ENCODE measurements around the gene MYRF.
A peak's percentile ranks its signal among the peaks of the same experiment; 100 is the strongest.

- TF ChIP-seq, protein P1, sequence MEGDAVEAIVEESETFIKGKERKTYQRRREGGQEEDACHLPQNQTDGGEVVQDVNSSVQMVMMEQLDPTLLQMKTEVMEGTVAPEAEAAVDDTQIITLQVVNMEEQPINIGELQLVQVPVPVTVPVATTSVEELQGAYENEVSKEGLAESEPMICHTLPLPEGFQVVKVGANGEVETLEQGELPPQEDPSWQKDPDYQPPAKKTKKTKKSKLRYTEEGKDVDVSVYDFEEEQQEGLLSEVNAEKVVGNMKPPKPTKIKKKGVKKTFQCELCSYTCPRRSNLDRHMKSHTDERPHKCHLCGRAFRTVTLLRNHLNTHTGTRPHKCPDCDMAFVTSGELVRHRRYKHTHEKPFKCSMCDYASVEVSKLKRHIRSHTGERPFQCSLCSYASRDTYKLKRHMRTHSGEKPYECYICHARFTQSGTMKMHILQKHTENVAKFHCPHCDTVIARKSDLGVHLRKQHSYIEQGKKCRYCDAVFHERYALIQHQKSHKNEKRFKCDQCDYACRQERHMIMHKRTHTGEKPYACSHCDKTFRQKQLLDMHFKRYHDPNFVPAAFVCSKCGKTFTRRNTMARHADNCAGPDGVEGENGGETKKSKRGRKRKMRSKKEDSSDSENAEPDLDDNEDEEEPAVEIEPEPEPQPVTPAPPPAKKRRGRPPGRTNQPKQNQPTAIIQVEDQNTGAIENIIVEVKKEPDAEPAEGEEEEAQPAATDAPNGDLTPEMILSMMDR (conservative IDR thresholded peaks at IDR 0.05): 0 out of 2 replicates have a peak, but pooled peaks have one; percentile 9
- TF ChIP-seq EZH2 (IDR thresholded peaks at IDR 0.05; ENCODE audit: low read depth): no peak
Measured at GRCh38 chr11:61752925-61753521, 587 bp downstream of the MYRF start.

Measured in PC-9 (cell line).